ENCODE data around the gene SSBP3.

DNA sequence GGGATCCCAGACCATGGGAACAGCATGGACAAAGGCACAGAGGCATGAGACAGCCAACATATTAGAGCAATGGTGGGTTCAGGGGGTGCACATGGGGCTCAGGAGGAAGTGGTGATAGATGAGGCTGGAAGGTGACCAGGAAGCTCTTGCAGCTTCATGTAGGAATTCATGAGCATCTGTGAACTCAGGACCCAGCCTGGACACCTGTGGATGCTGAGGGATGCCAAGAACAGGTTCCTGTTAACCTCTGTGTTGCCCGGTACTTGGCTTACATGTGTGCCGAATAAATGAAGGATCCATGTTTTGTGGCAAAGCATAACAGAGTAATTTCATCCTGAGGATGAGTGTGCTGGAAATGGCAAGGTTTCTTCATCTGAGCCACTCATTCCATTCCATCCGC lies 9.3 kb upstream of the SSBP3 start:
- TF ChIP-seq CTCF (IDR thresholded peaks at IDR 0.05; ENCODE audit: low read depth, low read length, missing input control): no peak
- TF ChIP-seq MAX (IDR thresholded peaks at IDR 0.05): no peak
- no peak for TF ChIP-seq GABPA (IDR thresholded peaks at IDR 0.05 in 1 of 2, conservative IDR thresholded peaks at IDR 0.05 in 1 of 2)
- TF ChIP-seq JUND (IDR thresholded peaks at IDR 0.05): no peak
- no peak for TF ChIP-seq RAD21 (IDR thresholded peaks at IDR 0.05)
- TF ChIP-seq REST (IDR thresholded peaks at IDR 0.05): no peak
- TF ChIP-seq TAF1 (conservative IDR thresholded peaks at IDR 0.05): no peak
- TF ChIP-seq, protein P1, sequence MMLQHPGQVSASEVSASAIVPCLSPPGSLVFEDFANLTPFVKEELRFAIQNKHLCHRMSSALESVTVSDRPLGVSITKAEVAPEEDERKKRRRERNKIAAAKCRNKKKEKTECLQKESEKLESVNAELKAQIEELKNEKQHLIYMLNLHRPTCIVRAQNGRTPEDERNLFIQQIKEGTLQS (IDR thresholded peaks at IDR 0.05): no peak
- no peak for TF ChIP-seq RXRA (IDR thresholded peaks at IDR 0.05)

Data from liver (tissue), 3 donors.